ENCODE results near the gene EIF1.

EIF1 gene

GRCh38 chr17:41738077-41738800 lies 49.6 kb downstream of the EIF1 start:
- DNase-seq, result peak; percentile 74

- no peak for DNase-seq
Measured at GRCh38 chr17:41738801-41739112, 50.1 kb downstream of the EIF1 start.

GRCh38 chr17:41739661-41740352 lies 51.1 kb downstream of the EIF1 start:
- no peak for DNase-seq

GRCh38 chr17:41740506-41740905 lies 51.8 kb downstream of the EIF1 start:
- no peak for DNase-seq

- no peak for DNase-seq
Measured at GRCh38 chr17:41741709-41742108, 53.0 kb downstream of the EIF1 start.

Measured in stimulated activated CD4-positive, alpha-beta T cell treated with anti-CD3 and anti-CD28 coated beads, Interleukin-4, amount 100 ng/mL, for 4 hours (primary cell).